DMS53 treated with DMSO at 0.1 percent for 48 hours (cell line): ENCODE data around the gene EPB41.

Experiments
- DNase-seq: peaks from one replicate; lab custom pipeline; 2025; ENCODE audit not compliant: unreplicated experiment; lab: John Stamatoyannopoulos, UW

The EPB41 gene

DNA sequence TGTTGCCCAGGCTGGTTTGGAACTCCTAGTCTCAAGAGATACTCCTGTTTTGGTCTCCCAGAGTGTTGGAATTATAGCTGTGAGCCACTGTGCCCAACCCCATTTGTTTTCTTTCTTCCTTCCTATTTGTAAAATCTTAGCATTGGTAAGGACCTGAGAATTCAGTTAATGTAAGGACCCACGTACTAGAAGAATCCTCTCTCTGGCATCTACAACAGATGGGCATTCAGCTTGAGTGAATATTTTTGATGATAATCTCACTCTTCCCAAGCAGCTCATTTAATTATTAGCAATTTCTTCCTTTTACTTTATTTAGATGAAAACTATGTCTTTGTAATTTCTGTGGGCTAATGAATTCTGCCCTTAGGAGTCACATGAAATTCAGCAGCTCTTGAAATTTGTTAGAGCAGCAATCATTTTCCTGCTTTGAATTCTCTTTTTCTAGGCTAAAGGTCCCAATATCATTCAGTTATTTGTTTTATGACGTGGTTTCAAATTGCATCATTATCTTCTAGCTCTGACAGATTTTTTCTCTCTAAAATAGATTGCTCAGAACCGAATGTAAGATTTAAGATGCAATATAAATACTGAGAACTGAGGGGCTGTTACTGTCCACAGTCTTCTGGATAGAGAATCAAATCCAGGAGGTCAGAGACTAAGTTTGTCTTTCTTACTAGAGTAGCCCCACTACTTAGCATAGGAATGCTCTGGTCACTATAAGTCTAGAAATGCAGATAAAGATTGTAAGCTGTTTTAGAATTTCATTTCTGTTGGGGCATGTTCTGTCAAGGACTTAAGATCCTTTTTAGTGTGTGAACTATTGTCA, 59.4 kb downstream of the EPB41 start:
- DNase-seq, result no peak

DNA sequence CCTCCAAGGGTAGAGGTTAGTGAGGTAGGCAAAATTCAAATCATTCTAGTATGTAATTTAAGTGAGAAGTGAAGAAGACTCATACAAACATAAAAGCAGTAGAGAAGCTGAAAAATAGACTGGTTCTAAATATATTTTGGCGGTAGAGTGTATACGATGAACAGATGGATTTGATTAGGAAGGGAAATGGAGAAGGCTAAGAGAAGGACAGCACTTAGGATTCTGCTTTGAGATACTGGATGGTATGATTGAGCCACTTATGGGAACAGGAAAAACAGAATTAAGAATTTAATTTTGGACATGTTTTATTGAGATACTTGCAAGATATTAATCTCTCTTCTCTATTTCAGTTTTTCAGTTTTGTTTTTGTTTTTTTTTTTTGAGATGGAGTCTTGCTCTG, 60.1 kb downstream of the EPB41 start:
- DNase-seq, result no peak

DNA sequence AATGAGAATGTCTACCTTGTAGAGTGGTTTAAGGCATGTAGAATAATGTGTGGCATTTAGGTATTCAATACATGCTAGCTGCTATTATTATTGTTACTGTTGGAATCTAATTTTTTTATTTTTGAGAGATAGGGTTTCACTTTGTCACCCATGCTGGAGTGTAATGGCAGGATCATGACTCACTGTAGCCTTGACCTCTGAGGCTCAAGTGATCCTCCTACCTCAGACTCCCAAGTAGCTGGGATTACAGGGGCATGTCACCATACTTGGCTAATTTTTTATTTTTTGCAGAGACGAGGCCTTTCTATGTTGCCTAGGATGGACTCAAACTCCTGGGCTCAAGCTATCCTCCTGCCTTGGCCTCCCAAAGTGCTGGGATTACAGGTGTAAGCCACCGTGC, 61.9 kb downstream of the EPB41 start:
- DNase-seq, result no peak

DNA sequence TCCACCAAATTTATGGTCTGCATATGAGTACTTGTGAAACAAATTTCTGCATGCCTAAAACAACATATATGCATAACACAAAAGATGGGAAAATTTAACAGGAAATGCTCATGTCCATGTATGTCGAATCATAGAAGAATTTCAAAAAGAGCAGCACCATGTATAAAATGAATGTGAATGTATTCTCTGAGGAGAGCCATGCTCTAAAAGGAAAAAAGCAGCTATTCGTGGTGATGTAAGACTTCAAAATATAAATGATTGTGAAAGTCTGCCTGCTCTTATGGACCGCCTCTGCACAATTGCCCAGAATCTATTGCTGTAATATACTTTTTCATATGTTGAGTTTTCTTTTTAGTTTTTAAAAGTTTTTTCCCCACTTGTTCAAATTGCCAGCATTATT, 66.8 kb downstream of the EPB41 start:
- no peak for DNase-seq

DNA sequence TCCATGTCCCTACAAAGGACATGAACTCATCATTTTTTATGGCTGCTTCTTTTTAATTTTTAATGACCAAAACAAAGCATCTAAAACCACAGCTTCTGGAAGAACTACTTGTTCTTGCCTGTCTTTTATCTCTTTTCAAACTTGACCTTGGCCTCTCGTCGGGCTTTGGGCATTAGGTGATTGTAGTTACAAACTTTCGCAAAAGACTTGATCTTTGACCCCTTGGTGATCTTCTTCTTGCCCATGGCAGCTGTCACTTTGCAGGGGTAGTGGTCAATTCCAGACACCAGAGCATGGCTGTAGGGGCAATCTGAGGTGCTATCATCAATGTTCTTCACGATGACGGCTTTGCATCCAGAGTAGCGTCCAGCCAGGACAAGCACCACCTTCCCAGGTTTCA, 67.8 kb downstream of the EPB41 start:
- no peak for DNase-seq

DNA sequence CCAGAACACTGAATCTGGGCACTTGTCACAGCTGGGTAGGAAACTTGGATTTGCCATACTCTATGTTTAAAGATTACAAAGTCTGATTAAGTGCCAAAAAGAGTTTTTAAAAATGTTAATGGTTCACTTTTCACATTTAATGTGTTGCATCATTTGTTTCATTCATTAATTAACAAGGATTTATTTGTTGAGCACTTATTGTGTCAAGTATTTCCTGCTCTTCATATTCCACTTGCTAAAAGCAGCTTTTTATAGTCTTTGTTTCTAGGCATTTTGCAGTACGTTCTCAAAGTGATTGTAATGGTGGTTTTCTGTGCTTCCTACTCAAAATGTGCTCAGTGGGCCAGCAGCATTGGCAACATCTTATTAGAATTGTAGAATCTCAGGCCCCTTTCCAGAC, 68.7 kb downstream of the EPB41 start:
- no peak for DNase-seq

DNA sequence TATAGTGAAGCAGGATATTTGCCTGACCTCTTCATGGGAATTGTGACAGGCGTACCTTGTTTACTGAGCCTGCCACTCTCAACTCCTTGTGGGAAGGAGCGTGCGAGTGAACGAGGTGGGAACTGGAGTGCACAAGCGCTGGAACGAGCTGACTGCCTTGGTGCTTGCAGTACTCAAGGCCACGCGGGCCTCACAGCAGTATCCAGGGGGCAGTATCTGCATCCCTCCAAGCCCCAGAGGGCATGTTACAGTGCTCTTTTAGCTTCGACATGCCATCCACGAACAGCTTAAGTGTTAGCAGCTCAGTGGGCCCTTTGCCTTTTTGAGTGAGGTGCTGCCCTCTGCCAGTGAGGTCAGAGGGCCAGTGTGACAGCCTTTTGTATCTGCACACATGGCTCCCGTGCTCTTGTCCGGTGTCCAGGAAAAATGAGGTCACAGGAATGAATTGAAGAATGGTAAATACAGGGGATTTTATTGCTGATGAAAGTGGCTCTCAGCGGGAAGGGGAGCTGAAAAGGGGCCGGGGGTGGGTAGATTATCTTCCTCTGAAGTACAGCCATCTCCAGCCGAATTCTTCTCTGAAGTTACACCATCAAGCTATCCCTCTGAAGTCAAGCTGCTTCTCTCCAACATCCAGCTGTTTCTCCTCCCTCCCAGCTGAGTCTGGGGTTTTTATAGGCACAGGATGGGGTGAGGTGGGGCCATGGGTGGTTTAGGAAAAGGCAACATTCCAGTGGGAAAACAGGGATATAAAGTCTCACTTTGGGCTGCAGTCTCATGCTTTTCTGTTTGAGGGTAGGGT, 69.3 kb downstream of the EPB41 start:
- no peak for DNase-seq

DNA sequence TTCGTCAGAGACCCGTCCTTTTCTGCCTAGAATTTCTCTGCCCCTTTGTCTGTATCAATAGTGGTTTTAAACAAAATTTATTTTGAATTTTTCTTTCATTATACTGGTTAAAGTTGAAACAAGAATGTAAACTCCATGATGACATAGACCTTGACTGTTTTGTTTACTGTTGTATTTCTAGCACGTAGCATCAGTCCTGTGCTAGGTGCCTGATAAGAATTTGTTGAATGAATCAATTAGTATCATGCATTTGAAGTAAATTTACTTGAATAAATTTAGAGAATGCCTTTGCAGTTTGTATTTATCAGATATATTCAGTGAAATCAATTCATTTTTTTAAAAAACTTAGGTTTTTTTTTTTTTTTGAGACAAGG, 69.9 kb downstream of the EPB41 start:
- no peak for DNase-seq

DNA sequence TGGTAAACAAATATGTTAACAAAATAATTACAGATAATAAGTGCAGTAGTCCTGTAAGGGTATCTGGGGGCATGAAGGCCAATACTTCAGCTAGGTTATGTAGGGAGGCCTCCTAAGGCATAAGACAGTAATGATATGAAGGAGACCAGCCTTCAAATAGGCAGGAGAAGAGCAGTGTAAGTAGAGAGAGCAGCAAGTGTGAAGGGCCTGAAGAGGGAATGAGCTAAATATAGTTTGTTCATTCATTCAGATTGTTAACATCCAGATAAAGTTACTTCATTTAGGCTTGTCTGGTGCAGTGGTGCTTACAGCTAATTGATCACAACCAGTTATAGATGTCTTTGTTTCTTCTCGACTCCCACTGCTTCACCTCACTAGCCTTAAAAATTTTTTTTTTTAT, 71.1 kb downstream of the EPB41 start:
- no peak for DNase-seq

DNA sequence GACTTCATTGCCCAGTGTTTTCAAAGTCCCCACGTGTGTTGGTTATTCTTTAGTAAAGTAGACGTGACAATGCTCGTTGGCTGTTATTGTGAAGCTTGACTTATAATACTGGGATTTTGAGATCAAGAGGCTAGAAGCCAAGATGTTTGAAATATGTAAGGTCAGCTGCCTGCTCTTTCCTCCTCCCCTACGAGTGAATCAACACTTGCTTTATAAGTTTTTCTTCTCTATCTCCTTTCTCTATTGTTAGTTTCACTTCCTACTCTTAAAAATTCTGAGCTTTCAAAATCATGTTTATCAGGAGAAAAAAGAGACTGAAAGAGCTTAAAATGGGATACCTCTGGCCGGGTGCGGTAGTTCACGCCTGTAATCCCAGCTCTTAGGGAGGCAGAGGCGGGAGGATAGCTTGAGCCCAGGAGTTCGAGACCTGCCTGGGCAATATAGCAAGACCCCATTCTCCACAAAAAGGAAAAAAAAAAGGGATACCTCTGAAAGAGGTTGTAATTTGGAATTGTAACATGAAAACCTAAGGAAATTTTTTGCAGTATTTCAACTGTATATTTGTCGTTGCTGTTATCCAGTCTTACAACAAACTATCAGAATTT, 72.0 kb downstream of the EPB41 start:
- no peak for DNase-seq

DNA sequence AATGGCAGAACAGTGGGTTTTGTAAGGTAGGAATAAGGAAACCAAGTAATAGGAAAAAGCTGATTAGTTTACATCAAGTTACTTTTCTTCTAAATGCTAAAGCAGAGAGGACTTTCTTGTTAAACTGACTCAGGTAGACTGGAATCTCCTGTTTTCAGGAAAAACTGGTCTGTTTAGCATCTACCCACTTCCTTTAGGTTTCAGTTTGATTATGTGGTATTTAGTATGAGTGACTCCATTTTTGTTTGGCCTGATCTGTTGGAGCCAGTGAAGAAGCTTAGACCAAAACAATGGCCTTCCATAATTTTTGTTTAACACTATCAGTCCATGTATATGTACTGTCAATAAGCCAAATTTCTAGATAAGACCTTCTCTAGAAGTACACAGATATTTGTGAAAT, 88.4 kb downstream of the EPB41 start:
- no peak for DNase-seq

DNA sequence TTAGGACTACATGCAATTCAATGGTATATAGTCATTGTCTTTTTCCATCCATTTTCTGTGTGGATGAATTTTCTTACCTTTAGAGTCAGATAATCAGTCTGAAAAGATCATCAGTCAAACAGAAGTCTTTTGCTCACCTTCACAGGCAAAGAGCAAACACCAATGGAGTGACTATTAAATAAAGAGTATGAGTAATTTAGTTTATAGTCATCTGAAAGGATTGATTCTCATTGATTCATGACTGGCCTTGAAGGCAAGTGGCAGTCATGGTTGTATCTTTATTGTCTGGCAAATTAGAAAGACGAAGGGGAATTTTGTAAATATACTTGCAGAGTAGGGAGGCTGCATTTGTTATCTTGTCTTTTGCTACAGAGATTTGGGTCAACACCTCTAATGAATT, 89.9 kb downstream of the EPB41 start:
- no peak for DNase-seq

DNA sequence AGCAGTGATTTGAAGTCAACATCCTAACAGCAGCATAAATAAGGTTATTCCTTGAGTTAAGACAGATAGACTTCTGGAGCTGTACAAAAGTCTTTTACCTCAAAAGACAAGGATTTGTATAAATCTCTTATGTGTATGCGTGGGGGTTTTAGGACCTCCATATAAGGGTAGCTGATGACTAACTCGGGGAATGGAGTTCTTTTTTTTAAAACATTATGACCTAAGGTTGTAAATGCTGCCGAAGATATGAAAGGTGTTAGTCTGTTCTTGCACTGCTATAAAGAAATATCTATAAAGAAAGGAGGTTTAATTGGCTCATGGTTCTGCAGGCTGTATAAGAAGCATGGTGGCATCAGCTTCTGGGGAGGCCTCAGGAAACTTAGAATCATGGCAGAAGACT, 90.4 kb downstream of the EPB41 start:
- no peak for DNase-seq

DNA sequence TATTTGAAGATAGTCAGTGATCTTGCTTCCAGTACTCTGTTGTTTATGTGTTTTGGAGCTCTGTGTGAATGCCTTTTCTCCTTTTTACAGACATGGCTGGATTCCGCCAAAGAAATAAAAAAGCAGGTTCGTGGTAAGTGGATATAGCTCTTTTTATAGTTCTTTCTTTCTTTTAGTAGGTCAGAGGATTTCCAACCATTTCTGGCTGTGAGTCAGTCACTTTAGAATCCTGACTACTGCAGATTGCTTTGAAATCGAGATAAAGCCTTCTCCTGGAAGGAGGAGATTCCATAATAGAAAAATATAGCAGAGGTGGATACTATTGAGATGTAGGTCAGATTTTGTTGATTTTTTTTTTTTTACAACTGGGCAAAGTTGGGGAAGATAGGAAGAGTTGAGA, 97.4 kb downstream of the EPB41 start:
- no peak for DNase-seq

DNA sequence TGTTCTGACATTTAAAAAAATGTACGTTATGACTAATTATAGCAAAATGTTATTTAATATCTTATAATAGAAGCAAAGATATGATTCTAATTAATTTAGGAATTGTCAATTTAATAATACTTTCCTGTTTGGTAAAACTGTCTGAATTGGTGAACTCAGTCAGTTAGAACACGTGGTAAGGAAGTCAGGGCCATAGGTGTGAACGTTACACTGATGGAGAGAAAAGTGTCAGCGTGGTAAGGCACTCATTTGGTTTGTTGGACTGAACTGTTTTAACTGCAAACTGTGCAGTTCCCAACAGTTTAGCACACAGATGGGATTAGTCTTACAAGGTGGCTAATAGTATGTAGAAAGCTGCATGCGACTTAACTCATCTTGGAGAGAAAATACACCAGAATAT, 102.9 kb downstream of the EPB41 start:
- no peak for DNase-seq

DNA sequence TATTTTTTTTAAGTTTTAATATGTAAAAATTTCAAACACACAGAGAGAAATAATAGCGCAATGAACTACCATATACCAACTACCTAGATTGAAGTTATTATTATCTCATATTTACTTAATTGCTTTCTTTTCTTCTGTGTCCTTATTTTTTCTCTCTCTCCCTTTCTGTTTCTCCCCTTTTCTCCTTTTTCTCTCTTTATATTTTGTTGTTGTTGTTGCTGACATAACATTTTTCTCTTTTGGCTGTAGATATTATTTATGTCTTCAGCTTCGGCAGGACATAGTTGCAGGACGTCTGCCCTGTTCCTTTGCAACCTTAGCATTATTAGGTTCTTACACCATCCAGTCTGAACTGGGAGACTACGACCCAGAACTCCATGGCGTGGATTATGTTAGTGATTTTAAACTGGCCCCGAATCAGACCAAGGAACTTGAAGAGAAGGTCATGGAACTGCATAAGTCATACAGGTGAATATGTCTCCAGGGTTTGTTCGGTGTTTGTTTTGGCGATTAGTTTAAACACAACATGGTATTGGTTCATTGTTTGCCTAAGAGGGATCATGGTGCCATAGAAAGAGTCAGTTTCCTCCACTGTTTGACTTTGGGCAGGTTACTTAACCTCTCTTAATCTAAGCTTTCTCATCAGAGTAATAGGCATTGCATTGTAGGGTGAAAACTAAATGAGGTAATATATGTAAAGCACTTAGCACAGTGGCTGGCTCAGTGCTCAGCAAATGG, 103.8 kb downstream of the EPB41 start:
- DNase-seq, result no peak

DNA sequence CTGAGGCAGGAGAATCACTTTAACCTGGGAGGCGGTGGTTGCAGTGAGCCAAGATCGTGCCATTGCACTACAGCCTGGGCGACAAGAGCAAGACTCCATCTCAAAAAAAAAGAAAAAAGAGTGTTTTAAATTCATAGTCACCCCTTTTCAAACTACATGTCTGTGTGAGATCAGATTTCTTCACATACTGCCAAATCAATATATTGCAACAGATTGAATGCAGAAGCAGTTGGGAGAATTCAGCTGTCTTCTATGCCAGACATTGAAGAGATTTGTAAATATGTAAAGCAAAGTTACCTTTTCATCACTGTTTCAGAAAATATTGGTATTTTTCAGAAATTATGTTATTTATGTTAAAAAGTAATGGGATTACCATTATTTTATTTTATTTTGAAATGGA, 108.3 kb downstream of the EPB41 start:
- no peak for DNase-seq

DNA sequence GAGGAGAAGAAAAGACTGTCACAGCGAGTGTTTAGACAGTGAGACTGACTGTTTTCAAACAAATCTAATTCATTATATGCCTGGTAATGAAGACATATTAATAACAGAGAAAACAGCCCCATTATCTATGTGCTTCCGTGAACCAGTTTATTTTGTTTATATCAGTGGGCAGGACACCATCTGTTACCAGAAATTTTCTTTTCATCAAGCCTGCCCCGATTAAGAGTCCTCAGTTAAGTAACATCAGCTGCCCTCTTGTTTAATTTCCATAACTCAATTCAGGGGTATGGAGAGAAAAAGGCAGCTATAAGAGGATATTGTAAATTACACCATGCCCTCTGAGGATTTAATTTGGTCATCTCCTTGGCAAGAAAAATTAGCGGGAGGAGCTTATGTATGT, 115.3 kb downstream of the EPB41 start:
- DNase-seq, result no peak

DNA sequence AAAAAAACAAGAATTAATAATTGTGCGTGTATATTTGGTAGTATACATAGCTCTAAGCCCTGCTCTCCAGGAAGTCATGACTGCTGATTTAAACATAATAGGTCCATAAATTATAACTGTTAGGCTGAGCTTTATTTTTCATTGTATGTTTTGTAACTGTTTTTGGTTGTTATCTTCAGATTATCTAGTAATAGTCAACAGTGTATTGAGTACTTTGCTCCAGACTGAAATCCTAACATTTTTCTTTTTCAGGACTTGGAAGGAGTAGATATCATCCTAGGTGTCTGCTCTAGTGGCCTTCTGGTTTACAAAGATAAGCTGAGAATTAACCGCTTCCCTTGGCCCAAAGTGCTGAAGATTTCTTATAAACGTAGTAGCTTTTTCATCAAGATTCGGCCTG, 118.5 kb downstream of the EPB41 start:
- DNase-seq, result no peak

DNA sequence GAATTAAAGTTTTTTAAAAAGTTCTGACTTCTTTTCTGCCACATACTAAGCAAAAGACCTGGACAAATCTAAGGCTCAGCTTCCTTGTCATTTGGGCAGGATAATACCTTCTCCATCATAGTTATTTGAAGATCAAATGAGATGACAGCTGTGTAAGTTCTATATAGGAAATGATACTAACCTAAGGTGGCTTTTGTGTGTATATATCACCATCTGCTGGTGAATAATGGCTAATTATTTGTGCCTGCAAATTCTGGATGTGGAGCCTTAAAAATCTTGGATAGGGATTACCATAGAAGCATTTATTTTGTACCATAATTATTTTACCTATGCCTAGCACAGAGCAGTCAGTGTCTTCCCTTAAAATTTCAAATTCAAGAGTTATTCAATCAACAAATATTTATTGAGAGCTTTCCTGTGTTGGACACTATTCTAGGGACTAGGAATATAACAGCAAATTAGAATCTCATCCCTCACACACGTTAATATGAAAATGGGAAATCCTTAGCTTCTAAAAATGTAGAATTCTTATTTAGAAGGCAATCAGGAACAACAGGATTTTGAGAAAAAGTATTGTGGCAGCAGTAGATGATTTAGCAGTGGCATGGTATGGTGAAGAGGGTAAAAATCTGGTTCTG, 119.6 kb downstream of the EPB41 start:
- peak; percentile 69 for DNase-seq
